GM19397 (cell line): ENCODE measurements around the gene LSM3.
A peak's percentile ranks its signal among the peaks of the same experiment; 100 is the strongest.

Source experiments
- ATAC-seq: cut with Tn5 transposase; IDR thresholded peaks from one replicate; pipeline ENCODE4 v1.9.1; 2021; ENCODE audit warnings: mild to moderate bottlenecking, moderate library complexity; ENCODE audit not compliant: unreplicated experiment

The LSM3 gene

DNA sequence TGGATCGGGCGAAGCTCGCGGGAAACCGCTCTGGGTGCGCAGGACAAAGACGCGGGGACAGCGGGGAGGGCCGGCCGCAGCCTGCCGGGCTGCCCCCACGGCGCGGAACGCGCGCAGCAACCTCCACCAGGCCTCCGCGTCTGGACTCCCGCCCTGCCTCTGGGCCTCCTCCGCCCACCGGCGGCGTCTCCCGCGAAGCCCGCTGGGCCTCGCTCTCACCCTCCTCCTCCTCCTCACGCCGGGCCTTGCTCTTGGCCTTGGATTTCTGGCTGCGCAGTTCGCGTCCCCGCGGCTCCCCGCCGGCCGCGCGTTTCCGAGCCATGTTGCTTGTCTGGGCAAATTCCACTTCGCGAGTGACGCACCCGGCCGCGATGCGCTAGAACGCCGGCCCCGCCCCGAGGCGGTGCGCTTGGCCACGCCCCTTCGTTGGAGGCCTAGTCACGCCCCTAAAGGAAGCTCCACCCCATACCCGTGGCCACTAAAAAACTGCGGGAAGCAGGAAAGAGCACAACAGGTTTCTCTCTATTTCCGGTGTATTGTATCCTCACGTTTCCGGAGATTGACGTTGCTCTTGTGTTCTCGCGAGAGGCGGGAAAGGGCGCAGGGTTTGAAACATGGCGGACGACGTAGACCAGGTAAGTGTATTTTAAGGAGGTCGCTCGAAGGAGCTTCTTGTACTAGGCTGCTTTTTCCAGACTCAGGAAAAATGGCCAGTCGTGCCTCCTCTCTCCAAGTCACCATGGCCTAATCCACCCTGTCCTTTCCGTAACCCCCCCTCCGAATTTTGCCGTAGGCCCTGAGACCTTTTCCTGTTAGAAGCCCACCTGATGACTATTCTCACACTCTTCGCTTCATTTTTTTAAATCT lies at the start of gene LSM3, which contains the start of gene XPC:
LSM3 (plus strand) TSS at position 571 of the 867 bp plus-strand sequence; CDS start at position 615, 44 bp downstream.
XPC (minus strand) TSS at position 355 of the 867 bp plus-strand sequence; CDS start at position 322, 33 bp downstream.
- ATAC-seq = peak; percentile 94

- ATAC-seq = no peak
Observed at GRCh38 chr3:14129296-14129695, 49.3 kb upstream of the LSM3 start.

GRCh38 chr3:14130230-14130629 lies 48.4 kb upstream of the LSM3 start:
- no peak for ATAC-seq

DNA sequence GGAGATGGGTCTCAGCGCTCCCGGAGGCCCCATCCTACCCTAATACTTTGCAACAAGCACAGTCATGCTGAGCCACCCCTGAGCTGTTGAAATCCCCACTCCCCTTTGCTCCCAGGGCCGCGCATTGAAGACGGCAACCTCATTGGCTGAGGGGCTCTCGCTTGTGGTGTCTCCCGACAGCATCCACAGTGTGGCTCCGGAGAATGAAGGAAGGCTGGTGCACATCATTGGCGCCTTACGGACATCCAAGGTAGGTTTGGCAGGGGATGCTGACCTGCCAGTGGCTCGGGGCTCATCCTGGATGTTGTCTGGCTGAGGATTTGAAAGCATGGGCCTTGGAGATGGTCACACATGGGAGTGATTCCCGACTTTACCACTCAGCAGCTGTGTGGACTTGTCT lies 47.9 kb upstream of the LSM3 start:
- no peak for ATAC-seq

DNA sequence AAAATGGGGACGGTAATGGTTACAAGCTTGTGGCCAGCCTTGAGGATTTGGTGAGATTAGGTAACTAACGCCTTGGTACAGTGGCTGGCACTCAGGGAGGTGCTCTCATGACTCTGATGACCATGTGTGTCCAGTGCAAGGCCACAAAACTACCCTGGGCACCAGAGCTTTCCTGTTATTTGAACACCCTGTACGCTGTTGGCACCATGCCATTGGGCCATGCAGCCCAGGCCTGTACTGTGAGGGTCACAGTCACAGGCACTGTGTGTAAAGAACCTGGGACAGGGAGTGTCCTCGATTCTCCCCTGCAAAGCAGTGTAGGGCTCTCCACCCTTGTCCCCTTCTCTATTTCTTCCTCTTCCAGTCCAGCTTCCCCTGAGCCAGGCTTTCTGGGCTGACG lies 47.5 kb upstream of the LSM3 start:
- ATAC-seq = no peak

GRCh38 chr3:14132120-14132519 lies 46.5 kb upstream of the LSM3 start:
- ATAC-seq = no peak

DNA sequence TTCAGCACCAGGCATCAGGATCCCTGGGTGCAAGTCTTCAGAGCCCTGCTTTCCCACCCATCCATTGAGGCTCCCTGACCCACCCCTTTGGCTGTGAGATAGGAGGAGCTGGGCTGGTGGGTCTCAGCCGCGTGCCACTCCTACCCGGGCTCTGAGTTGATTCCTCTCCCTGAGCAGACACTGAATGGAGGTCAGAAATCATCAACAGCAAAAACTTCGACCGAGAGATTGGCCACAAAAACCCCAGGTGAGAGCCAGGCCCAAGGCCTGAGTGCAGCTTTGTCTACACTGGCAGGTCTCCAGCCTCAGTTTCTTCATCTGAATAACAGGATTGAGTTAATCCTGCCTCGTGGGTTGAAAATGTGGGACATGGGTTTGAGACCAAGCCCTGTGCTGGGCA lies 45.9 kb upstream of the LSM3 start:
- no peak for ATAC-seq

DNA sequence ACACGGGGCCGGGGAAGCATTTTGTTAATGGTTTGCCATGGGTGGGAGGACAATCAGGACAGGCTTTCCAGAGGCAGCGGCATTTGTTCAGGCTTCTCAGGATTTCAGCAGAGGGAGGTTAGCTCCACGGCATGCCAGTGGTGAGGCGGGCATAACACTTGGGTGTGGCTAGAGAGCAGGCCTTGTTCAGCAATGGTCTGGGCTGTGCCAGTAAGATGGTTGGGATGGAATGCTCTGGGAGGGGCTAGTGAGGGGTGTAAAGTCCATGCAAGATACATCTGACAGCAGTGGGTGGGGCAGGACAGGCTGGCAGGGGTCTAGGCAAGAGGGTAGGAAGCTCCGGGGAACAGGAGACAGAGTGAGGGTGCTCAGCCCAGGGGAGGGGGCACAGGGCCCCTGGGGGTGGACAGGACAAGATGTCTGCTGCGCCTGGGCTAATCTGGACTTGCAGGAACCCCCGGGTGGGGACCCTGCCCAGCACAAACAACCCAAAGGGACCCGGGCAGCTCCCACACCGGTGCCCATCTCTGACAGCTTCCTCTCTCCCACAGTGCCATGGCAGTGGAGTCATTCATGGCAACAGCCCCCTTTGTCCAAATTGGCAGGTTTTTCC lies 45.3 kb upstream of the LSM3 start:
- ATAC-seq = no peak

GRCh38 chr3:14133876-14134275 lies 44.7 kb upstream of the LSM3 start:
- no peak for ATAC-seq

DNA sequence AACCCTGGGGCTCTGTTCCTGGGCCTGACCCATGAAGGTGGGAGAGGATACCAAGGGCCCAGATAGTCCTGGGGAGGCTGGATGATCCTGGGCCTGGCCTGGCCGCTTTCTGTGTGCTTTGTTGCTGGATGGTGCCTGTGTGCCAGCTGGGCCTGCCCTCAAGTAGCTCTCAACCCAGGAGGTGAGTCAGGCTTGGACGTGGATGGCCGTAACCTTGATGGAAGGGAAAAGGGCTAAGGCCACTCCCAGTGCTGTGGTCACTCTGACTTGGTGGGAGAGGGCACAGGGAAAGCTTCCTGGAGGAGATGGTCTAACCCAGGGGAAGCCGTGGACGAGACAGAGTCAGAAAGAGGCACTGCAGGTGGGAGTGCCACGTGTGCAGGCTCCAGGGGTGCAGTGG lies 44.3 kb upstream of the LSM3 start:
- no peak for ATAC-seq

DNA sequence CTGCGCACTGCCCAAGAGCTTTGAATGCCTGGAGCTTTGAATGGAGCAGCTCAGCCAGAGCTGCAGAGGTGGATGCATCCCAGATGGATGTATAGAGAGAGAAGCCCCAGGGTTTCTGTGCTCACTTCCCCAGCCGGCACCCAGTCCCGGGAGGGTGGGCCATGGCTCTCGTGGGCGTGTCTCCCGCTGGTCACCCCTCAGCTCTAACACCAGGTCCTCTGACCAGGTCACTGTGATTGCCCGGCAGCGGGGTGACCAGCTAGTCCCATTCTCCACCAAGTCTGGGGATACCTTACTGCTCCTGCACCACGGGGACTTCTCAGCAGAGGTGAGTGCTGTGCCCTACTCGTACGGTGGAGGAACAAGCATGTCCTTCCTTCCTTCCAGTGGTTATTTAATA lies 43.0 kb upstream of the LSM3 start:
- ATAC-seq = no peak

DNA sequence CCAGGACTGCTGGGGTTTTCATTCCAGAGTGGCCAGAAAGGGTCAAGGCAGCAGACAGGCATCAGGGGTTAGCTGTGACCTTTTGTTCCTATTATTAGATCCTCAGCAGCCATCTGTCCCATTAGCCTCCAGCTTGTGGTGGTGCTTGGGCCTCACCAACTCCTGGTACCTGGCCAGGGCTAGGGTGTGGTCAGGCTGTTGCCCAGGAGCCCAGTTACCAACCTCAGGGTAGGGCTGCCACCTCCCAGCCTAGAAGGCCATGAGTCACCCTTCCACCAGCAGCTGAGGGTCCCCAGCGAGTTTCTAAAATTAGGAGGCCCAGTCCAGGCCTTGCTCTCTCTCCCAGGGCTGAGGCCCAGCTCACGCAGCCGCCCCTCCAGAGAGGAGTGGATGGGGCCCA lies 41.6 kb upstream of the LSM3 start:
- ATAC-seq = no peak

DNA sequence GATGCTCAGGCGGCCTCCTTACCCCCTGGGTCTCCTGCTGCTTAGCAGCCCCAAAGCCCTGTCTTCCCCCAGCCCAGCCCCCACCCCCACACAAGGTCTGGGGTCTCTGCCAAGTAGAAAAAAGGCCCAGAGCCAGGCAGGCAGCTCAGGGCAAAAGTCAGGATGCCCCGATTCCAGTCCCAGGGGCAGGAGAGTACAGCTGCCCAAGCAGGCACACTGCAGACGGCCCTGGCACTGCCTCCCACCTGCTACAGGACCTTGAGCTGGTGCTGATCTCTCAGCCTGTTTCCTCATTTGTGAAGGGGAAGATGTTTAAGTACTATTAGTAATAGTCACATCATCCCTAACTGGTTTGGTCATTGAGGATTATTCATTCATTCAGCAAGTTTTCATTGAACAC lies 41.2 kb upstream of the LSM3 start:
- ATAC-seq = no peak

DNA sequence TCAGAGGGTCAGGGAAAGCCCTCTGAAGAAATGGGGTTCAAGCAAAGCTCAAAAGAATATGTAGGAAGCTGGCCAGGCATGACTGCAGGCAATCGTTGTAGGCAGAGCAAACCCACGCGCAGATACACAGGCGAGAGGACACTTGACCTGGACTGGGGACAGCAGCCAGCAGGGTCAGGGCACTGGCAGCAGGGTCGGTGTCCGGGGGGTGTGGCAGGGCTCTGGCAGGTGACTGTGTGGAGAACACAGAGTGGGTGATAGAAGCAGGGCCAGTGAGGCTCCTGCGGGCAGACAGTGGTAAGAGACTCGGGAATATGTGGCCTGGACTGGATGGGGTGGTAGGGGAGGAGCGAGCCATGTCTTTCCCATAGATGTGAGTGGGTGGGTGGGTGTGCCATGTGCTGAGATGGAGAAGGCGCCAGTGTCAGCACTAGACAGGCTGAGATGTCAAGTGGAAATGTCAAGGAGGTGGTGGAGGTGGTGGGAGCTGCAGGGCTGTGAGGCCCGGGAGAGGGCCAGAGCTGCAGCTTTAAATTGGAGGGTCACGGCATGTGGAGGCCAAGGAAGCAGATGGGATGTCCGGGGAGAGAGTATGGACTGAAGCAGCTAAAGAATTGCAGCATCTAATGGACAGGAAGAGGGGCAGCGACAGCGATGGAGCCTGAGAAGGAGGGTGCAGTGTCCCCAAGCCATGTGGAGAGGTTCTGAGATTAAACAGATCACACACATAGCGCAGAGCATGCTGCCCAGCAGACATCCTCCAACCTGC lies 40.3 kb upstream of the LSM3 start:
- no peak for ATAC-seq

DNA sequence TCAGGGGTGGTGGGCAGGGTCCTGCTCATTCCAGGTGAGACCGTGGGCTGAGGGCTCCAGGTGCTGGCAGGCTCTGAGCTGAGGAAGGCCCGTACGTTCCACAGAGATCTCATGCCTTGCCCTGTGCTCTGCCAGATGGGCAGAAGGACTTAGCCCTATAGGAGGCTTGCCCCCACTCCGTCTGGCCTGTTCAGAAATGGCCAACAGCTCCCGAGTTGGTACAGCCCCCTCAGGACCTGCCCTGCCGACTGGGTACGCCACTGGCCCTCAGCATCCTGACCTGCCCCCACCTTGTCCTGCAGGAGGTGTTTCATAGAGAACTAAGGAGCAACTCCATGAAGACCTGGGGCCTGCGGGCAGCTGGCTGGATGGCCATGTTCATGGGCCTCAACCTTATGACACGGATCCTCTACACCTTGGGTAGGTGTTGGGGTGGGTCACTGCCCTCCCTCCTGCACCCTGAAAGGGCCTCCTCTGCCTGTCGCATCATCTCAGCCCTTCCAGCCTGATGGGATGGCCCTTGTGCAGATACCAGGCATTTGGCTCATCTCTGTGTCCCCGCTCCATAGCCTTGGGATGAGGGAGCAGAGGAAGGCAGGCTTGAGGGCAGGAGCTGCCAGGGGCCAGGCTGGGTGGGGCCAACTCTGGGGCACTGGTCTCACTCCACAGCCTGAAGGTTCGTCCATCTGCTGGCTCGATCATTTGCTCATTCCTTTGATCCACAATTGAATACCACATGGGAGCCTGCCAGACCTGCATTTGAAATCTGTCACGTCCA lies 39.5 kb upstream of the LSM3 start:
- ATAC-seq = no peak

GRCh38 chr3:14139771-14140170 lies 38.8 kb upstream of the LSM3 start:
- ATAC-seq = no peak

DNA sequence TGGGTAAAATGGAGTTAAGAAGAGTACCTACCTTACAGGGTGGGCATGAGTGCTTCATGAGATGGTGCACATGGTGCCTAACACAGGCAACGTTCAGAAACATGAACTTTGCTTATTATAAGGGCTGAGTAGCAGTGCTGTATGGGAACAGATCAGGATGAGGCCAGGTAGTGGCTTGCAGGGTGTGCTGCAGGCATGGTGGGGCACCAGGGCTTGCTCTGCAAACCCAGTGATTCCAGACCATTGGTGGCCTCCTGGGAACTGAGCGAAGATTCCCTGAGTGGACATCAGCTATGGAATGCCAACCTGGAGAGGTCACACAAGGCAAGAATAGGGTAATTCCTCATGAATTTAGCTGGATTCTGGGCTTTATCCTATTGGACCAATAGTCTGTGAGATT lies 37.9 kb upstream of the LSM3 start:
- no peak for ATAC-seq

GRCh38 chr3:14141144-14141543 lies 37.5 kb upstream of the LSM3 start:
- no peak for ATAC-seq

DNA sequence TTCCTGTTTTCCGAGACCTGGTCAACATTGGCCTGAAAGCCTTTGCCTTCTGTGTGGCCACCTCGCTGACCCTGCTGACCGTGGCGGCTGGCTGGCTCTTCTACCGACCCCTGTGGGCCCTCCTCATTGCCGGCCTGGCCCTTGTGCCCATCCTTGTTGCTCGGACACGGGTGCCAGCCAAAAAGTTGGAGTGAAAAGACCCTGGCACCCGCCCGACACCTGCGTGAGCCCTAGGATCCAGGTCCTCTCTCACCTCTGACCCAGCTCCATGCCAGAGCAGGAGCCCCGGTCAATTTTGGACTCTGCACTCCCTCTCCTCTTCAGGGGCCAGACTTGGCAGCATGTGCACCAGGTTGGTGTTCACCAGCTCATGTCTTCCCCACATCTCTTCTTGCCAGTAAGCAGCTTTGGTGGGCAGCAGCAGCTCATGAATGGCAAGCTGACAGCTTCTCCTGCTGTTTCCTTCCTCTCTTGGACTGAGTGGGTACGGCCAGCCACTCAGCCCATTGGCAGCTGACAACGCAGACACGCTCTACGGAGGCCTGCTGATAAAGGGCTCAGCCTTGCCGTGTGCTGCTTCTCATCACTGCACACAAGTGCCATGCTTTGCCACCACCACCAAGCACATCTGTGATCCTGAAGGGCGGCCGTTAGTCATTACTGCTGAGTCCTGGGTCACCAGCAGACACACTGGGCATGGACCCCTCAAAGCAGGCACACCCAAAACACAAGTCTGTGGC lies 36.8 kb upstream of the LSM3 start:
- ATAC-seq = no peak

DNA sequence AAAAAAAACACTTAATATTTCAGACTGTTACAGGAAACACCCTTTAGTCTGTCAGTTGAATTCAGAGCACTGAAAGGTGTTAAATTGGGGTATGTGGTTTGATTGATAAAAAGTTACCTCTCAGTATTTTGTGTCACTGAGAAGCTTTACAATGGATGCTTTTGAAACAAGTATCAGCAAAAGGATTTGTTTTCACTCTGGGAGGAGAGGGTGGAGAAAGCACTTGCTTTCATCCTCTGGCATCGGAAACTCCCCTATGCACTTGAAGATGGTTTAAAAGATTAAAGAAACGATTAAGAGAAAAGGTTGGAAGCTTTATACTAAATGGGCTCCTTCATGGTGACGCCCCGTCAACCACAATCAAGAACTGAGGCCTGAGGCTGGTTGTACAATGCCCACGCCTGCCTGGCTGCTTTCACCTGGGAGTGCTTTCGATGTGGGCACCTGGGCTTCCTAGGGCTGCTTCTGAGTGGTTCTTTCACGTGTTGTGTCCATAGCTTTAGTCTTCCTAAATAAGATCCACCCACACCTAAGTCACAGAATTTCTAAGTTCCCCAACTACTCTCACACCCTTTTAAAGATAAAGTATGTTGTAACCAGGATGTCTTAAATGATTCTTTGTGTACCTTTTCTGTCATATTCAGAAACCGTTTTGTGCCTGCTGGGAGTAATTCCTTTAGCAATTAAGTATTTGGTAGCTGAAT lies 35.9 kb upstream of the LSM3 start:
- no peak for ATAC-seq
